ENCODE results near the gene SDHB.

The SDHB gene

DNA sequence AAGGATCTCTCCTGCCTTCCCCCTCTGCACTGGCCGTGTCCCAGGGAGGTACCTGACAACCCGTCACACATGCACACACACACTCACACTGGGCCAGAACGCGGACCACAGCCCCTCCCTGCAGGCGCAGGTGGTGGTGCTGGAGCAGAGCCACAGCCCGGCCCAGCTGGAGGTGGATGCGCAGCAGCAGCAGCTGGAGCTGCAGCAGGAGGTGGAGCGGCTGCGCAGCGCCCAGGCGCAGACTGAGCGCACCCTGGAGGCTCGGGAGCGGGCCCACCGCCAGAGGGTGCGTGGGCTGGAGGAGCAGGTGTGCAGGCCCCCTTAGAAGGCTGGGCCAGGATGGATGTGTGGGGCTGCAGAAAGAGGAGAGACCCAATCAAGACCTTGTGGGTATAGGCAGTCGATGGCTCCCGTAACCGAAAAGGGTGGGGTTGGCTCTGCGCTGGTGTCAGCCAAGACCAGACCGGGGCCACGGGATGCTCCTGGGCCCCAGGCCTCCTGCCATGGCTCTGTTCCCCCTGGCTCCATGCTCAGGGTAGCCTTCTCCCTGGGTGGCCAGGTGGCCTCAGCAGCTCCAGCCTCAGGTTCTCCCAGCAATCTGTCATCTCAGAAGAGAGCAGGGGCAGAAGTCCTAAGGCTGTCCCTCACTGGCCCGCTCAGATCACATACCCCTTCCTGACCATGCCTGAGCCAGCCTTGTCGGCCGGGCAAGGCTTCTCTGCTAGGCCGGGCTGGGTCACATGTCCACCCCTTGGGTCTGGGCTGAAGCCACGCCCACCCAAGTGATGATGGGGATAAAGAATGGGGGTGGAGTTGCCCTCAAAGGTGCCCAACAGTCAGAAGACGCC lies 82.3 kb downstream of the SDHB start:
- DNase-seq: no peak

GRCh38 chr1:16970132-16970910 lies 83.5 kb downstream of the SDHB start:
- no peak for DNase-seq

DNA sequence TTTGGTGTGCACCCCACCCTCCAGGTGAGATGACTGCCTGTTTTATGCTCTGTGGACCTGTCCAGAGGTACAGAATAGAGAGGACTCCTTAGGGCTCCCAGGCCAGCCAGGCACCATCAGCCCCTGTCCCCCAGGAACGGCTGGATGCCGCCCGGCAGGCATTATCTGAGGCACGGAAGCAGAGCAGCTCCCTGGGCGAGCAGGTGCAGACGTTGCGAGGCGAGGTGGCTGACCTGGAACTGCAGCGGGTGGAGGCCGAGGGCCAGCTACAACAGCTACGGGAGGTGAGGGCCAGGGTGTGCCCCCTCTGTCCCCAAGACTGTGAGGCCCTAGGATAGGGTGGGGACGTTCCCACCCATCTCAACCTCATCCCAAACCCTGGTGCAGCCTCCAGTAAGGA lies 84.2 kb downstream of the SDHB start:
- DNase-seq: no peak

DNA sequence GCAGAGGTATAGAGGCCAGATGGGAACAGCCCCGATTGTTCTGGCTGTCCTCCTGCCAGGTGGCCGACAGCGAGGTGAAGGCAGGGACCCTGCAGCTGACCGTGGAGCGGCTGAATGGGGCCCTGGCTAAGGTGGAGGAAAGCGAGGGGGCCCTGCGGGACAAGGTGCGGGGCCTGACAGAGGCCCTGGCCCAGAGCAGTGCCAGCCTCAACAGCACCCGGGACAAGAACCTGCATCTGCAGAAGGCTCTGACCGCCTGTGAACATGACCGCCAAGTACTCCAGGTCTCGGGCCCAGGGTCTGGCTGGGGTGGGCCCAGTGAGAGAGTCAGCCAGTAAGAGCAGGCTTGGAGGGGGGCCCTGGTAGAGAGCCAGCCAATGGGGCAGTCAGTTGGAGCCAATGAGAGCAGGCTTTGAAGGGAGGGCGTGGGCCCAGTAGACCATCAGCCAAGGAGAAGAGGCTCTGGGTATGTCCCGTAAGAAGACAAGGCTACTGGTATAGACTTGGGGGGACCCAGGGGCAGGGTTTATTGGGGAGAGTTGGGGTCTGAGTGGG lies 84.7 kb downstream of the SDHB start:
- no peak for DNase-seq
